HG02571 (cell line): Measurements from ENCODE around the gene CDC42BPB.
"Not testable (repeated sequence)": the region's sequence is repeated elsewhere in the genome, so short reads cannot be mapped to it uniquely, and the experiment has no call there.

Source experiments
- ATAC-seq: cut with Tn5 transposase; IDR thresholded peaks from one replicate; pipeline ENCODE4 v1.9.1; 2021; ENCODE audit warnings: mild to moderate bottlenecking, moderate library complexity; ENCODE audit not compliant: unreplicated experiment

Gene CDC42BPB

DNA sequence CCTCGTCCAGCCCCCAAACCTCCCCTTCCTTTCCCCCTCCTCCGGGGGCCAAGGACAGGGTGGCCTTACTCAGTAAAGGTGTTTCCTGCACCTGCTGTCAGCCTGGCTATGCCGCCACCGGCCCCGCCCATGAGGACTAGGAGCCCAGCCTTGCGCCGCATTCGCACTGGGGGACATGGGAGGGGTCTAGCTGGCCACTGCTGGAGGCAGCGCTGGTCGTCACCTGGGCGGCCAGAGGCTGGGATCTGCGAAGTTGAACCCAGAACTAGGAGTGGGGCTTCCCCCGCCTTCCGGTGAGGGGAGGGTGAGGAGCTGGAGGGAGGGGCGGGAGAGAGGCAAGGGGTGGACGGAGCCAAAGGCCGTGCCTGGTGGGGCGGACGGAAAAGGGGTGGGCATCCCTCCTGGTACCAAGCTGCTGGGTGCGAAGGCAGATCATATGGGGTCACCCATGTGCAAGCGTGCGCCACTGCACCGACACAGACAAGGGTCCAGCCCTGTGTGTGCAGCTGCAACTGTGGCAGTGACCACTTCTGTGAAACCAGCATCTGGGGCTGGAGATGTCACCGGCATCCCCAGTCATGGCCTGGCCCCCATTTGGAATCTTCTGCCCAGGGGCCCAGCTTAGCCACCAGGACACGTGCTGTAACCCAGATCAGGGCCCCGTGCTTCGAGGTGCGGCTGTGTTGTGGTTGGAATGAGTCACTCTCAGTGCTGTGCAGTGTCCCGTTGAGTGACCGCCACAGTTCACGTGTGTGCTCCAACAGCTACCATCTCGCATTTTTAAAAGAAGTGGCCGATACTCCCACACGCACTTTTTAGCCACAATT, 126.4 kb downstream of the CDC42BPB start:
- no peak for ATAC-seq

DNA sequence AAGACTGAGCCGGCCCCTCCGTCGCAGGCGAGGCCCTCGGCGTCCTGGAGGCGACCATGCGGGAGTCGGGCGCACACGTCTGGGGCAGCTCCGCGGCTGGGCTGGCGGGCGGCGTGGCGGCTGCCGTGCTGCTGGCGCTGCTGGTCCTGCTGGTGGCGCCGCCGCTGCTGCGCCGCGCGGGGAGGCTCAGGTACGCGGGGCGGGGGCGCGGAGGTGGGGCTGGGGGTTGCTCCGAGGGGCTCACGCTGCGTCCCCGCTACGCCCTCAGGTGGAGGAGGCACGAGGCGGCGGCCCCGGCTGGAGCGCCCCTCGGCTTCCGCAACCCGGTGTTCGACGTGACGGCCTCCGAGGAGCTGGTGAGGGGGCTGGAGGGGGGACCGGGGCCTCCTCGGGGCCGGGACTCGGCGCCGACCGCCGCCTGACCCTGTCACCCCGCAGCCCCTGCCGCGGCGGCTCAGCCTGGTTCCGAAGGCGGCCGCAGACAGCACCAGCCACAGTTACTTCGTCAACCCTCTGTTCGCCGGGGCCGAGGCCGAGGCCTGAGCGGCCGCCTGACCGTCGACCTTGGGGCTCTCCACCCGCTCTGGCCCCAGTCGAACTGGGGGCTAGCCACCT, 127.1 kb downstream of the CDC42BPB start:
- ATAC-seq: no peak

DNA sequence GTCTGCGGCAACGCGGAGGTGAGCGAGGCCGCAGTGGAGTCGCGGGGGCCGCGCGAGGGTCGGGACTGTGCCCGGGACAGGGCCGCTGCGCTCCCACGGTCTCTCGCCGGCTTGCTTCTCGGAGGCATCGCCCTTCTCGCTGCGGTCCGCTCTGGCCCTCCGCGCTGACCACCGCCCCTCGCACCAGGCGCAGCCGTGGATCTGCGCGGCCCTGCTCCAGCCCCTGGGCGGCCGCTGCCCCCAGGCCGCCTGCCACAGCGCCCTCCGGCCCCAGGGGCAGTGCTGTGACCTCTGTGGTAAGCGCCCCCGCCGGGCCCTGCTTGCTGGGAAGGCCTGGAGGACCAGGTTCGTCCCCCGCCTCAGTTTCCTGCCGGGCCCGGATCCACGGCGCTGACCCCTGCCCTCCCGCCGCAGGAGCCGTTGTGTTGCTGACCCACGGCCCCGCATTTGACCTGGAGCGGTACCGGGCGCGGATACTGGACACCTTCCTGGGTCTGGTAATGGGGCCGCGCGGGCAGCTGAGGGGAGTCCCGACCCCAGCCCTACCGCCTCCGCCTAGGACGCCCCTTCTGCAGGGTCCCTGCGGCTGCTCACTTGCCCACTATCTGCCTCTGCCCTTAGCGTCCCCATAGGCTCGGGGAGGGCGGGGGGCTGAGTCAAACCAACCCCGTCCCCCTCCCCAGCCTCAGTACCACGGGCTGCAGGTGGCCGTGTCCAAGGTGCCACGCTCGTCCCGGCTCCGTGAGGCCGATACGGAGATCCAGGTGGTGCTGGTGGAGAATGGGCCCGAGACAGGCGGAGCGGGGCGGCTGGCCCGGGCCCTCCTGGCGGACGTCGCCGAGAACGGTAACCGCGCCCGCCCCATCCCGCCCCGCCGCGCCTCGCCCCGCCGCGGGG, 127.9 kb downstream of the CDC42BPB start:
- no peak for ATAC-seq

DNA sequence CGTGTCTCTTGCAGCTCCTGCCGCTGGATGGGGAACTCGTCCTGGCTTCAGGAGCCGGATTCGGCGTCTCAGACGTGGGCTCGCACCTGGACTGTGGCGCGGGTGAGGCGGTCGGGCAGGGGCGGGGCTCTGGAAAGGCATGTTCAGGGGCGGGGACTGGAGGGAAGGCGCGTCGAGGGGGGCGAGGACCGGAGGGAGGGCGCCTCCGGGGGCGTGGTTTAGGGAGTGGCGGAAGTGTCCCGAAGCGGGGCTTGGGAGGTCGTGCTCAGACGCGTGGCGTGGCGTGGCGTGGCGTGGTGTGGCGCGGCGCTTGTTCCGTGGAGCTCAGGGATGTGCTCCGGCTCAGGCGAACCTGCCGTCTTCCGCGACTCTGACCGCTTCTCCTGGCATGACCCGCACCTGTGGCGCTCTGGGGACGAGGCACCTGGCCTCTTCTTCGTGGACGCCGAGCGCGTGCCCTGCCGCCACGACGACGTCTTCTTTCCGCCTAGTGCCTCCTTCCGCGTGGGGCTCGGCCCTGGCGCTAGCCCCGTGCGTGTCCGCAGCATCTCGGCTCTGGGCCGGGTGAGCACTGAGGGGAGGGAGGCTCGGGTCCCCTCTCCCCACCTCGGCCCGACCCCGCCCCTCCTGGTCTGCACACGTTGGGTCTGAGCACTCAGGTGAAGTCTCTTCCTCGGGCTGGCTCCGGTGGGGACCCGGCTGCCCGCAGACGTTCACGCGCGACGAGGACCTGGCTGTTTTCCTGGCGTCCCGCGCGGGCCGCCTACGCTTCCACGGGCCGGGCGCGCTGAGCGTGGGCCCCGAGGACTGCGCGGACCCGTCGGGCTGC, 128.7 kb downstream of the CDC42BPB start:
- ATAC-seq: peak; percentile 51

DNA sequence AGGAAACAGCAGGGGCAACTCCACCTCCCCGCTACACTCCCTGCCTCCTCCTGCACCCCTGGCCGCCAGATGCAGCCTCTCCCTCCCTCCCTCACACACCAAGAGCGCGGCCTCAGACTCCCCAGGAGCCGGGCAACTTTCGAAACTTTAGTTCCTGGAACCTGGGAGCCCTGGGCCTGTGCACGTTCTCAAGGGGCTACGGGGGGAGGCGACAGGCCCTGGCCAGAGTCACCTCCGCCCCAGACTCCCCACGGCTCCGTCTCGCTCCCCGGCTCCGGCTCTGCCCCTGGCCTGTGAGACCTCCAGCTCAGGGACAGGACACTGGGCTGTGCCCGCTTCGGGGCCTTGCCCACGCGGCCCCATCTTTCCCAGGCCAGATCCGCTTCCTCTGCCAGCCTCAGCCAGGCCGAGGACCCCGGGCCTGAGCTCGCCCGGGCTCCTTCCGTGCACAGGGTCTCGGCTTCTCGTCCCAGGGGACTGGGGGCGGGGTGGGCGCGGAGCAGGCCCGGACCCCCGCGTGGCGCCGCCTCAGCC, 129.4 kb downstream of the CDC42BPB start:
- no peak for ATAC-seq

DNA sequence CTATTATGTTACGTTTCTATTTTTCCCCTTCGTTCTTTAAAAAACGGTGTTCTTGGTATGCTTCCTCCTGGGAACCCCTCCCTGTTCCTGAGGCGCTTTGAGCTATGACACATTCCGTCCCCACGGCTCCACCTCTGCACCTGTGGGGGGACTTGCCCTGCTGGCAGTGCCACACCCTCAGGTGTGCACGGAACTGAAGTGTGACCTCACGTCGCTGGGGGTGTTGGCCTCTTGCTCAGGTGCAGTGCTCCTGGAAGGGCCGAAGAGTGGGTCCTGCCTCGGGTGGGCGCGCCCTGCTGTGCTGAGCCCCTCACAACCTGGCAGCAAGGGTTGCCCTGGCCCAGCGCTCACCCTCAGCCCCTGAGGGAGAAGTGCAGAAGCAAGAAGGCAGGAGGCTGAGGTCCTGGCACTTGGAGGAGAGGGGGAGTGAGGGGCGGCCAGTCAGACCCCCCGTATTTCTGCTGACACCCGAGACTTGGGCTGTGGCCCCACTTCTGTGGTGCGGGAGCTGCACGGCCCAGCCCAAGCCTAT, 129.9 kb downstream of the CDC42BPB start:
- ATAC-seq: no peak

DNA sequence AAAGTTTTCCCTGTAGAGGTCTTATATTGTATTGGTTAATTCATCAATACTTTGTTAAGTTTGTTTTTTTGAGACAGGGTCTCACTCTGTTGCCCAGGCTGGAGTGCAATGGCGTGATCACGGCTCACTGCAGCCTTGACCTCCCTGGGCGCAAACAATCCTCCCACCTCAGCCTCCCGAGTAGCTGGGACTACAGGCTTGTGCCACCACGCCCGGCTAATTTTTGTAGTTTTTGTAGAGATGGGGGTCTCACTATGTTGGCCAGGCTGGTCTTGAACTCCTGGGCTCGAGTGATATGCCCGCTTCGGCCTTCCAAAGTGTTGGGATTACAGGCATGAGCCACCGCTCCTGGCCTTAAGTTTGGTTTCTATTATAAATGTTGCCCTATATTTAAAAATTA, 130.5 kb downstream of the CDC42BPB start:
- ATAC-seq: not testable (repeated sequence)

DNA sequence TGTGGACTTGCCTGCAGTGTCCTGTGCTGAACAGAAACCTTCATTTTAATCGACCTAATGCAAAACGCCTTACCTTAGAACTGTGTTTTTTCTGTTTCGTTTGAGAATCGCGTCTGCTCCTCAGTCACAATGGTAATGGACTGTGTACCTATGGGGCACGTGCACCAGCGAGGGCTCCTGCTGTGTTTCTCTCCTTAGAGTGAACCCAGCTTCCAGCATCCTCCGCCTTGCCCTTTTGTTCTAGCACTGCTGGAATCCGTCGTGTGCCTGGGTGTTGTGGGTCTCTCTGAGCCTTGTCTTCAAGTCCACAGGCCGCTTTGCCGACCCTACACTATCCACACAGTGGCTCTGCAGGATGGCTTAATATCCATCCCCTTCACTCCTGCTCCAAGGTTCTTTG, 131.2 kb downstream of the CDC42BPB start:
- ATAC-seq: no peak

DNA sequence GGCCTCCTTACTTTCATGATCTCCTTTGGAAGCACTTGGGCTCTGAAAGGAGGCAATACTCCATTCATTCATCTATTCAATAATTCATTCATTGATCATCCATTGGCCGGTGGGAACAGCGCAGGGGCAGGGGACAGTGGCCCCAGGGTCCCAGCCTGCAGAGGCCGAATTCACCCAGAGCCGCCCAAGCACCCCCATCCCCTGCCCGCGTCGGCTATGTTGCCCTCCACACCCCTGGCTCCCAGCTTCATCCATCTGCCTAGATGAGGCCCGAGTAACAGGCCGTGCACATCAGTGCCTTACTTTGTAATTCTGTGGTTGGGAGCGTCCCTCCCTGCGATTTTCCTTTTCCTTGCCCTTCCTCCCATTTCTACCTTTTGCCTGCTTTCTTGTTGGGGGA, 131.7 kb downstream of the CDC42BPB start:
- no peak for ATAC-seq

DNA sequence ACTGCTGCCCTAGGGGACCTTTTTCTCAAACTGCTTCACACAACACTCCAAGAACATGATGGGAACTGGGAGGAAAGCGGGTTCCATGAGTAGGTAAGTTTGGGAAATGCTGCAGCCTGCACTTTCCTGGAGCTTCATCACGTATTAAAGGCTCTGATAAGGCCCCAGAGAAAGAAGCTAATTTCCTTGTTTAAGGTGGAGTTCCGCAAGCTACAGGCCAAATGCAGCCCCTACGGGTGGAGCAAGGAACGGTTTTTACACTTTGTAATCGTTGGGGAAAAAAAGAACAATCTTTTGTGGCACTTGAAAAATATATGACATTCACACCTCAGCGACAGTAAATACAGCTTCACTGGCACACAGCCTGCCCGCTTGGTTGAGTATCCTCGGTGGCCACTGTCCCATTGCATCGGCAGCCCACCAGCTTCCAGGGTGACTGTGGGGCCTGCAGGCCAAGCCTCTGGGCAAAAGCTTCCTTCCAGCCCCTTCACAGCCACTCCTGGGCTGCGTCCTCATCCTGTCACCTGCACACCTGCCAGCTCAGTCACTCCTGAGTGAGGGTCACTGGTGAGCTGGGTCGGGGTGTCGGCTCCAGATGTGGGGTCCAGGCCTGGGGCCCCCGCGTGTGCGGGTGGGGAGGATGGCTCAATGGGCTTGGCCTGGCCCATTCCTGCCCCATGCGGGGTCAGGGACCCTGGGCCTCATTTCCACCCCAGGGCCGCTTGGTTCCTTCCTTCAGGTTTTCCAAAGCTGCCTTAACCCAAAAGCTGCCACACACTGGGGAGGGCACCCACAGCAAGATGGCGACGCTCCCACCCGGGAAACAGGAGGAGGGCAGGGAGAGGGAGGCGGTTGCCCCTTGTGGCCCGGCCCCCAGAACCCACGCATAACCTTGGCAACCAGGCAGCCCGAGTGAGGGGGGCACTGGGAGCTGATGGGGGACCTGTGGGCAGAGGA, 132.4 kb downstream of the CDC42BPB start:
- ATAC-seq: no peak

DNA sequence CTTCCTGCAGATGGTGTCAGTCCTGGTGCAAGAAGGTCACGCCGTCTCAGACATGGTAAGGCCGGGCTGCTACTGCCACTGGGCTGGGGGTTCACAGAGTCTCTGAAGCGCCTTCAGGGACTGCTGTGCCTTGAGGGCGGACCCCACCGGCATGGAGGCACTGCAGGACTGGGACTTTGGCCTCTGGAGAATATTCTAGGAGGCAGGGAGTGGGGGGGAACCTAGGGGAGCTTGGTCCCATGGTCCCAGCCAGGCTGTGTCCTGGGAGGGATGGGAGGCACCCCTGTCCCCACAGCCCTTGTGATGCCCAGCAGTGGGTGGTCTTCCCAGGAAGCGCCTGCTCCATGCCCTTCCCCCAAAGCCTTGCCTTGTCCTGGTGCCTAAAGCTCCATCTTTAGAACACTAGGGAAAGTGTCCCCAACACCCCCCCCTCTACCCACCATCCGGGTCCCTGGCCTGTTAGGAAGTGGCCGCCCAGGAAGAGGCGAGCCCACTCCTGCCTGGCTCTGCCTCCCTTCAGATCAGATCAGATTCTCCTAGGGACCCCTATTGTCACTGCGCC, 133.3 kb downstream of the CDC42BPB start:
- no peak for ATAC-seq

DNA sequence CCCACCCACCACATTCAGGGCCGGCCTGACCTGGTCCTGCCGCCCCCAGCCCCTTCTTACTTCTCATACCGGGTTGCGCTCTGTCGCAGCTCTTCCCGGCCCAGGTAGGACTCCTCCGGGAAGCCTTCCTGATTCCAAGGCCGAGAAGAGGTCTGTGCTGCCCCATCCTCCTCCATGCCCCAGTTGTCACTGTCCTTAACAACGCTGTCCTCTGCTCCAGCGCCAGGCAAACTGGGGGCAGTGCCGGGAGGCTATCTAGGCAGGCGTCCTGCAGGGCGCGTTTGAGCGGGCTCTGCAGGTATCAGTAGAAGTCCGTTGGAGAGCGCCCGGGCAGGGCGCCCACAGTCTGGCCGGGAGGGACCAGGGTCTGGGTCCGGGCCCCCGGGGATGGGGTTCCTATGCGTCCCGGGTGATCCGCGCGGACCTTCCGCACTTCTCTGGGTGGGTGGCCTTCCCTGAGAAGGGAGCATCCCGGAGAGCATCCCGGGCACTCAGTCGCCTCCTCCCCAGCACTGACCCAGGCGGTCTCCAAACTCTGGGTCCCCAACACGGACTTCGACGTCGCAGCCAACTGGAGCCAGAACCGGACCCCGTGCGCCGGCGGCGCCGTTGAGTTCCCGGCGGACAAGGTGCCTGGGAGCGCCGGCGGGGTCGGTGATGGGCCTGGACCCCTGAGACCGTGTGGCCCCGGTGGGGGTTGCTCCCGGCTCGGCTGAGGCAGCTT, 134.0 kb downstream of the CDC42BPB start:
- ATAC-seq: no peak

DNA sequence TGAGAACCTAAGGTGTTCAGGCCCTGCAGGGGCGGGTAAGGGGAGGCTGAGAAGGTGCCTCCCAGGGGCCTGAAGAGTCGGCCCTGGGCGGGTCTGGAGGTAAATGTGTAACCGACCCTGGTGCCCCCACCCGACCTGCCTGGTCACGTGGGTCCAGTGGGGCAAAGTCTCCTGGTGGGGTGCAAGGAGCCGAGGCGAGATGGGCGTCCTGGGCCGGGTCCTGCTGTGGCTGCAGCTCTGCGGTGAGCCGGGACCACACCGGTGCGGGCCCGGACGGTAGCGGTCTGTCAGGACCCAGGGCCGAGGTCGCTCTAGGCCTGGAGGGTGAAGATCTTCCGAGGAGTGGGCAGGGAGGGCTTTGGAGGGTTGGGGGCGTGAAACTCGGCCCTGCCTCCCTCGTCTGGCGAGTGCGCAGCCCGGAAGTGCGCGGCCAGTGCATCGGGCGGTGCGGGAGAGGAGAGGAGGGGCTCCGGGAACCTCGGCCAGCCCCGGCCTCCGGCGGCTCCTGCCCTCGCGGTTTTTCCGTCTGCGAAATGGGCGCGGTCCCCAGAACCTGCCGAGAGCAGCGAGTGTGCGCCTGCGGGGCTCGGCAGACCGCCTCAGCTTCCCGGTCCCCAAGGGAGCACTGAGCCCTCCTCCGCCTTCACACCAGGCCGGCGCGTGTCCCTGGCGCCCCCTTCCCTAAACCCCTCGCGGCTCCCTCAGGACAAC, 134.7 kb downstream of the CDC42BPB start, which contains the start of gene AMN:
AMN (plus strand) TSS at position 174 of the 711 bp plus-strand sequence; CDS start at position 200, 26 bp downstream.
- ATAC-seq: no peak

DNA sequence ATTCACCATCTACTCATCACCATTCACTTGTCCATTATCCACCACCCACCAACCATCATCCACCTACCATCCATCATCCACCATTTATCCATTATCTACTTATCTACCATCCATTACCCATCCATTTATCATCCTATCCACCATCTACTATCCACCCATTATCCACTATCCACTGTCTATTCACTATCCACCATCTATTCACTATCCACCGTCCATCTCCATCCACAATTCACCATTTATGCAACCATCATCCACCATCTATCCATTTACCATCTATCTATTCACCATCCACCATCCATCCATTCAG, 136.4 kb downstream of the CDC42BPB start:
- no peak for ATAC-seq

DNA sequence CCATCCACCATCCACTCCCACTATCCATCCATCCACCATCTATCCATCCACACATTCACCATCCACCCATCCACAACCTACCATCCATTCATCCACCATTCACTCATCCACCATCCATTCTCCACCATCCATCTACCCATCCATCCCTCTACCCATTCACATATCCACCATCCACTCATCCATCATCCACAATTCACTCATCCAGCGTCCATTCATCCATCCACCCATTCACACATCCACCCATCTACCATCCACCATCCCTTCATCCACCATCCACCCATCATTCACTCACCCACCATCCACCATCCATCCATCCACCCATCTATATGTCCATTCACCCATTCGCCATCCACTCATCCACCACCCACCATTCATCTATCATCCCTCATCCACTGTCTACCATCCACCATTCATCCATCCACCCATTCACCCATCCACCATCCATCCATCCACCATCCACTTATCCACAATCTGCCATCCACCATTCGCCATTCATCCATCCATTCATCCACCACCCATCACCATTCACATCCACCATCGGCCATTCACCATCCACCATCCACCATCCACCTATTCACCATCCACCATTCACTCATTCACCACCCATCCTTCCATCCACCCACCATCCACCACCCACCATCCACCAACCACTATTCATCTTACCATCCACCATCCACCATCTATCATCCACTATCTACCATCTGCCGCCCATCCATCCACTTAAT, 136.9 kb downstream of the CDC42BPB start:
- no peak for ATAC-seq

DNA sequence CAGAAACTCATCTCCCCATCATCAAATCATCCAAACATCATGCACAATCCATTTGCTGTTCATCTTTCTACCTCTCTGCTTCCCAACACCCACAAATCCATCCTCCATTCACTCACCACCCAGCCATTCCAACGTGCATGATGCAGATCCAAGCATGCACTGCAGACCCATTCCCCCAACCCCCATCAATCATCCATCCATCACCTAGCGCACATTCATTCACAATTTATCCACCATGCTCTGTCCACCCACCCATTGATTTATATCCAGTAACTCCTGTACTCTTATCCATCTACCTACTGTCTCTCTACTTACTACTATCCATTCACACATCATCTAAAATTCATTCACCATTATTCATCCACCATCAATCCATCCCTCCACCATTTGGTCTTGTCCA, 138.9 kb downstream of the CDC42BPB start:
- ATAC-seq: no peak
